A204.1 (cell line): ENCODE data around the gene FCHO1.
"Not testable (repeated sequence)": the region's sequence is repeated elsewhere in the genome, so short reads cannot be mapped to it uniquely, and the experiment has no call there.

Experiments
- FAIRE-seq: peaks from 2 replicates; lab custom pipeline; 2012; peaks lifted over from hg19 to GRCh38; lab: Jason Lieb, UNC

Gene FCHO1

DNA sequence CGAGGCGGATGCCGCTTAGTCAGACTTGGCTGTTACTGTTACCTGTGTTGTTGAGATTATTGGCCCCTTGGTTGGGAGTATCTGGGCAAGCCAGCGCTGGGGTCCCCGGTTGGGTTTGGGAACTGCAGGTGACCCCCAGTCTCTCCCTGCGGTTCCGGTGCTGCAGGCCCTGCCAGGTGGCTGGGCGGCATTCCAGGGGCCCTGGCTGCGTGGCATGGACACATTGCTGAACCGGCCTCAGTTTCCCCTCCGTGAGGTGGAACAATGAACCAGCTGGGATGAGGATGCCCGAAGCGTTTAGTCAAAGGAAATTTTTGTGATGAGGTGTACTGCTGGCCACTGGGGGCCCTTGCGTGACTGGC is 44.2 kb downstream of the FCHO1 start:
- FAIRE-seq, result no peak

DNA sequence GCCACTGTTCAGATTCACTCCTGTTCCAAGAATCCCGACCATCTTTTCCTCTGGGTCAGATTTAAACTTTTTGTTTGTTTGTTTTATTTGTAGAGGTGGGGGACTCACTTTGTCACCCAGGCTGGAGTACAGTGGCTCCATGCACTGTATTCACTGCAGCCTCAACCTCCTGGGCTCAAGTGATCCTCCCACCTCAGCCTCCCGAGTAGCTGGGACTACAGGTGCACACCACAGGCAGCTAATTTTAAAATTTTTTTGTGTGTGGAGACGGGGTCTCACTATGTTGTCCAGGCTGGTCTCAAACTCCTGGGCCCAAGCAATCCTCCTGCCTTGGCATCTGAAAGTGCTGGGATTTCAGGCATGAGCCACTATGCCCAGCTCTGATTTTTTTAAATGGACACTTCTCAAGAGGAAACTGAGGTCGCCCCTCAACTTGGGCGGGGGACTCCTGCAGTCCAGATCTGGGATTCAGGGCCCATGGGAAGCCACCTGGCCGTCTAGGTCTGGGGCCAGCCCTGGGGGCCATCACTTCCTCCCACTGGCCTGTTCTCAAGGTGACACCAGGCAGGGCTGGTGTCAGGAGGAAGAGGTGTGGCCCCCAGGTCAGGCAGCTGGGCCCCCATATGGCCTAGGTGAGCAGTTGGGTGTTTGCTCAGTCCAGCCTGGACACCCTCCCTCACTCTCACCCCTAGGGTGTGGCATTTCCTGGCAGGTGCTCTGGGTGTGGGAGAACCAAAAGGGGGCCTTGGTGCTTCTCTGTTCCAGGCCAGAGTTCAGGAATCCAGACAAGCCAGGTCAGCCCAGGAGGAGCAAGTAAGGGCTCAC is 44.9 kb downstream of the FCHO1 start:
- FAIRE-seq, result no peak

DNA sequence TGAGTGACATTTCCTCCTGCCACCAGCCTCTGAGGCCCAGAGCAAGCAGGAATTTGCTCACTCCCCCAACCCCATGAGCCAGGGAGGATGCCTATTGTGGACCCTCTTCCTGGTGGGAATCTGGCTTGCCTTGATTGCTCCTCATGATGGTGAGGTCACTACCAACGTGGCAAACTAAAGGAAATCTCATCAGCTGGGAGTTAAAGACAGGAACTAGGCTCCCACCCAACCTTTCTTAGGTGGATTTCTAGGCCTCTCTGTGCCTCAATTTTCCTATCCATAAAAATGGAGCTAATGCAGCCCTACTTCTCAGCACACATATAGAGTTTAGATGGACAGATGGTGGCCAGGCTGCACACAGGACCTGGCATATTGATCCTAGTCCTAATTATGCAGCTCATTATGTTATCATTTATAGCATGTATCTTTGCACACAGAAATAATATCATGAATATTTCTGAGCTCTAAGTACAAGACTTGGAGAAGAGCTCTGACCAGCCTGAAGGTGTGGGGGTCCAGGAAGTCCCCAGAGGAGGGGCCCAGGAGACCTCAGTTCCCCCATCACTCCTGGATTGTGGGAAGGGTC is 45.7 kb downstream of the FCHO1 start:
- no peak for FAIRE-seq

DNA sequence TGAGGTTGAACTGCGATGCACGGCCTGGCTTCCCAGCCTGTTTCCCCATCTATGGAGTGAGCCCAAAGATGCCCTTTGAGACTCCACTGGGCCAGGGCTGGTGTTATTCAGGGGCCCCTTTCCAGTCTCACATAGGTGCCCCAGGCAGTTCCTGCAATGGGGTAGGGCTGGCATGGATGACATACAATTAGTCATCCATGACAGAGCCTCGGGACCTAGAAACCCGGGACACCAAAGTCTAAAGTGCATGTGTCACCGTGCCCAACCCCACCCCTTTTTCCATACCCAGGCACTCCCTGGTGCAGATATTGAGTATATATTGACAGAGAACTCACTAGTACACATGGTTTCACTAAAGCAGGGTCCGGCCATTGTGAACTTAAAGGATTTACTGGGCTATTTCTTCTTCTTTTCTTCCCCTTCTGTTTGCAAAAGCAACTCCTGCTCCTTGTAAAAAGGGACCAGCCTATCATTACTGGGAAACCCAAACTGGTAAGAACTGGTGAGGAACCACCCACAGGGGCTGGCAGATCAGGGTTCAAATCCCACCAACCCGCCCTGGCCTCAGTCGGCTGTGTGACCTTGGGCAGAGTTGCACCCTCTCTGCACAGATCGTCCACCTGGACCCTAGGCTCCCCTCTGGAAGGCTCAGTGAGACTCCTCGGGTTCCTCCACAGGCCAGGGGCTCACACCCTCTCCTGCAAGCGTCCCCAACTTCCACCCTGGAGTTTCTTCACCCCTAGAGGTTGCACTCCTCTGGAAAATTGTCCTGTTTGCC is 46.3 kb downstream of the FCHO1 start:
- FAIRE-seq, result no peak

DNA sequence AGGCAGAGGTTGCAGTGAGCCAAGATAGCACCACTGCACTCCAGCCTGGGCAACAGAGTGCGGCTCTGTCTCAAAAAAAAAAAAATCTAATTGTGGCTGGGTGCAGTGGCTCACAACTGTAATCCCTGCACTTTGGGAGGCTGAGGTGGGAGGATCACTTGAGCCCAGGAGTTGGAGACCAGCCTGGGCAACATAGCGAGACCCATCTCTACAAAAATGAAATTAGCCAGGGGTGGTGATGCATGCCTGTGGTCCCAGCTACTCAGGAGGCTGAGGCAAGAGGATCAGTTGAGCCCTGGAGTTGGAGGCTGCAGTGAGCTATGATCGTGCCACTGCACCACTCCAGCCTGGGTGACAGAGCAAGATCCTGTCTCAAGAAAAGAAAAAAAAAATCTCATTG is 47.3 kb downstream of the FCHO1 start:
- not testable (repeated sequence) for FAIRE-seq

DNA sequence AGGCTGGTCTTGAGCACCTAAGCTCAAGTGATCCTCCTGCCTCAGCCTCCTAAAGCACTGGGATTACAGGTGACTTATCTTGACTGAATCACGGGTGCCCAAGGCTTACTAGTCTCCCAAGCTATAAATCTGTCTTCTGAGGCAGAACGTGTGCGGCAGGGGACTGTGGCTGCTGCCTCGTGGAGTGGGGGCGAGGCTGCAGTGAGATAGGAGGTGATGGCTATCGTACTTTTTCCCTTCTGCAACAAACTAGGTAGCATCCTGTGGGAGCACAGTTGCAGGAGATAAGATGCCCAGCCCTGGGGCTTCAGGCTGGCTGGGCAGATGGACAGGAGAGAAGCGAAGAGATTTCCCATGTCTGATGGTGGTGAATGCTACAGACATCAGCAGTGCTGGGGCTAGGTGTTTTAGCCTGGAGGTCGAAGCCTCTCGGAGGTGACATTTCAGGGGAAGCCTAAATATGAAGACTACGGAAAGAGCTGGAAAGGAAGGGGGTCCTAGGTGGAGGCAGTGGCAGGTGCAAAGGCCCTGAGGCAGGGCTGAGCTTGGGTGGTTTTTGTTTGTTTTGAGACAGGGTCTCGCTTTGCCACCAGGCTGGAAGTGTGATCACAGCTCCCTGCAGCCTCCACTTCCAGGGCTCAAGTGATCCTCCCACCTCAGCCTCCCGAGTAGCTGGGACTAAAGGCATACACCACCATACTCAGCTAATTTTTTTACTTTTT is 51.0 kb downstream of the FCHO1 start:
- no peak for FAIRE-seq

DNA sequence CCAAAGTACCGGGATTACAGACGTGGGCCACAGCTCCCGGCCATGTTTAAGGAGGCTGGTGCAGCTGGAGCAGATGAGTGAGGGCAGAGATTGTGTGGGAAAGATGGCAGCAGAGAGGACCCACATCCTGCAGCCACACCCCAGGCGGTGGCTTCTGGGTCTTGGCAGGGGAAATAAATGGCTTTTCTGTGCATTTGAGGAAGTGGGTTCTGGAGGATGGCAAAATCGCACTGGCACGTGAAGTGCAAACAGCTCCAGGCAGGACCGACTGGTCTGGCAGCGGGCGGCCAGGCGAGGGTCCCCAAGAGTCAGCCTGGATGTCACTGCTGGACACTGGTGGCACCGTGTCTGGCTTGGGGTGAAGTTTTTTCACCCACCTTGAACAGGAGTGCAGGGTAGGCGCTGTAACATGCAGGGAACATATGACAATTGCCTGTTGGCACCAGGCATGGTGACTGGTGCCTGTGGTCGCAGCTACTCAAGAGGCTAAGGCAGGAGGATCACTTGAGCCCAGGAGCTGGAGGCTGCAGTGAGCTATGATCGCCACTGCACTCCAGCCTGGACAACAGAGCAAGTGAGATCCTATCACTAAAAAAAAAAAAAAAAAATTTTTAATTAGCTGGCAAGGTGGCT is 52.1 kb downstream of the FCHO1 start:
- FAIRE-seq, result no peak

DNA sequence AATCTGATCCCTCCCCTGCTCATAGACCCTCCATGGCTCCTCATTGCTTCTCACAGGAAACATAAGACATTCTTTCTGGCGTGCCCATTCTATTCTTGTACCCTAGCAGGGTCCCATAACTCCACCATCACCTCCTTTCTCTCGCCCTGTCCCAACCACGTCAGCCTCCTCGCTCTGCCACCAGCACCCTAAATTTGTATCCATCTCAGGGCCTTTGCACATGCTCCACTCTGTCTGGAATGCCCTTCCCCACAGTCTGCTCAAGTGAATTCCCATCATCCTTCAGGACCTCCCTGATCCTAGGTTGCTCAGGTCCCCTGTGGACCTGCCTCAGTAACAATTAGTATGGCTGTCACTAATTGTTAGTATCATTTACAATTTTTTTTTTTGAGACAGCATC is 54.1 kb downstream of the FCHO1 start:
- FAIRE-seq, result no peak

DNA sequence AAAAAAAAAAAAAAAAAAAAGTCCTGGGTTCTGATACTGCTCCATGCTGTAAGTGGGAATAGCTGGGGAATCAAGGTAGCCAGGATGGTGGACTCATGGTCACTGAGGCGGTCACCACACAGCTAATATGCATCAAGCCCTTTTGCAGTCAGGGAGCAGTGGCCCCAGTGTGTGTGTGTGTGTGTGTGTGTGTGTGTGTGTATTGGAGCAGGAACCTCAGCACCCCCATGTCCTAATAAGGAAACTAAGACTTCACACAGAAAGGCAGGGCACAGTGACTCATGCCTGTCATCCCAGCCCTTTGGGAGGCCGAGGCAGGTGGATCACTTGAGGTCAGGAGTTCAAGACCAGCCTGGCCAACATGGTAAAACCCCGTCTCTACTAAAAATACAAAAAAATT is 55.7 kb downstream of the FCHO1 start:
- no peak for FAIRE-seq

DNA sequence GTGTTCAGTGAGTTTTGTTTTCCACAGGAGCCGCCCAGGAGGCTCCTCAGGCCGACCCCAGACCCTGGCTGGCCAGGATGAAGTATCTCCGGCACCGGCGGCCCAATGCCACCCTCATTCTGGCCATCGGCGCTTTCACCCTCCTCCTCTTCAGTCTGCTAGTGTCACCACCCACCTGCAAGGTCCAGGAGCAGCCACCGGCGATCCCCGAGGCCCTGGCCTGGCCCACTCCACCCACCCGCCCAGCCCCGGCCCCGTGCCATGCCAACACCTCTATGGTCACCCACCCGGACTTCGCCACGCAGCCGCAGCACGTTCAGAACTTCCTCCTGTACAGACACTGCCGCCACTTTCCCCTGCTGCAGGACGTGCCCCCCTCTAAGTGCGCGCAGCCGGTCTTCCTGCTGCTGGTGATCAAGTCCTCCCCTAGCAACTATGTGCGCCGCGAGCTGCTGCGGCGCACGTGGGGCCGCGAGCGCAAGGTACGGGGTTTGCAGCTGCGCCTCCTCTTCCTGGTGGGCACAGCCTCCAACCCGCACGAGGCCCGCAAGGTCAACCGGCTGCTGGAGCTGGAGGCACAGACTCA is 56.5 kb downstream of the FCHO1 start:
- no peak for FAIRE-seq

DNA sequence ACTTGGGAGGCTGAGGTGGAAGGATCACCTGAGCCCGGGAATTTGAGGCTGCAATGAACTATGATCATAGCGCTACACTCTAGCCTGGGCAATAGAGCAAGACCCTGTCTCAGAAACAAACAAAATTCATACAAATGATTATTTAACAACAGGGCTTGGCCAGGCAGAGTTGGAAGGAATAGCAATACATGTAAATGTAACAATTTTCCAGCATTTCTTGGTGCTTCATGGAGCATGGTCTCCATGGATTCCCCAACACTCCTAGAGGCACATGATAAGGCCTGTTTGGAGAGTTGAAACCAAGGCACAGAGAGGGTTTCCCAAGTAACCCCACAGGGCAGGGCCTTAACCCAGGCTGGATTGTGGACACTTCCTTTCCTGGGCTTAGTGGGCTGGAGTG is 59.8 kb downstream of the FCHO1 start:
- no peak for FAIRE-seq

DNA sequence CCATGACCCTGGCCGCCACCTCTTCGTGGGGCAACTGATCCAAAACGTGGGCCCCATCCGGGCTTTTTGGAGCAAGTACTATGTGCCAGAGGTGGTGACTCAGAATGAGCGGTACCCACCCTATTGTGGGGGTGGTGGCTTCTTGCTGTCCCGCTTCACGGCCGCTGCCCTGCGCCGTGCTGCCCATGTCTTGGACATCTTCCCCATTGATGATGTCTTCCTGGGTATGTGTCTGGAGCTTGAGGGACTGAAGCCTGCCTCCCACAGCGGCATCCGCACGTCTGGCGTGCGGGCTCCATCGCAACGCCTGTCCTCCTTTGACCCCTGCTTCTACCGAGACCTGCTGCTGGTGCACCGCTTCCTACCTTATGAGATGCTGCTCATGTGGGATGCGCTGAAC is 60.4 kb downstream of the FCHO1 start:
- FAIRE-seq, result no peak

DNA sequence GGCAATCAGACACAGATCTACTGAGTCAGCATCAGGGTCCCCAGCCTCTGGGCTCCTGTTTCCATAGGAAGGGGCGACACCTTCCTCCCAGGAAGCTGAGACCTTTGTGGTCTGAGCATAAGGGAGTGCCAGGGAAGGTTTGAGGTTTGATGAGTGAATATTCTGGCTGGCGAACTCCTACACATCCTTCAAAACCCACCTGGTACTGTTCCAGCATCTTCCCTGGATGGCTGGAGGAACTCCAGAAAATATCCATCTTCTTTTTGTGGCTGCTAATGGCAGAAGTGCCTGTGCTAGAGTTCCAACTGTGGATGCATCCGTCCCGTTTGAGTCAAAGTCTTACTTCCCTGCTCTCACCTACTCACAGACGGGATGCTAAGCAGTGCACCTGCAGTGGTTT is 60.8 kb downstream of the FCHO1 start:
- no peak for FAIRE-seq

DNA sequence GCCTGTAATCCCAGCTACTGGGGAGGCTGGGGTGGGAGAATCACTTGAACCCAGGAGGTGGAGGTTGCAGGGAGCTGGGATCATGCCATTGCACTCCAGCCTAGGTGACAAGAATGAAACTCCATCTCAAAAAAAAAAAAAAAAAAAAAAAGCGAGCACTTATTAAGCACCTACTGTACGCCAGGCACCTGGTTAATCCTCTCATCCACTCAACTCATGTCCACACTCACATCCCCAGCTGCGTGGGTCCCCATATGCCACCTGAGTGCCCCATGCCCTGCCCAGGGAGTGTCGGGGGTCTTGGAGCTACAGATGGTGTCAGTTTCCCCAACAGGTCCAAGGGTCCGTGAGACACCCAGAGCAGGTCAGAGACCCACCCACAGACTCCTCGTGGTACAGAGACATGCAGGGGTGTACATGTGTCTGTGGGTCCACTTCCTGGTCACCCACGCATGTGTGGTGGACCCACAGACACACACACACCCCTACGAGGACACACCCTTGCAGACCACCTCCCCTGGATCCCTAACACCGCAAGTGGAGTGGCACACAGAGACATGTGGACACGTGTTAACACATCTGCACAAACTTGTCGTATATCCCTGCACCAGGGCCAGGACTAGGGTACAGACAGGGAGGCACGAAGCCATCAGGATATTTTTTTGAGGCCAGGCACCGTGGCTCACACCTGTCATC is 66.5 kb downstream of the FCHO1 start:
- no peak for FAIRE-seq

DNA sequence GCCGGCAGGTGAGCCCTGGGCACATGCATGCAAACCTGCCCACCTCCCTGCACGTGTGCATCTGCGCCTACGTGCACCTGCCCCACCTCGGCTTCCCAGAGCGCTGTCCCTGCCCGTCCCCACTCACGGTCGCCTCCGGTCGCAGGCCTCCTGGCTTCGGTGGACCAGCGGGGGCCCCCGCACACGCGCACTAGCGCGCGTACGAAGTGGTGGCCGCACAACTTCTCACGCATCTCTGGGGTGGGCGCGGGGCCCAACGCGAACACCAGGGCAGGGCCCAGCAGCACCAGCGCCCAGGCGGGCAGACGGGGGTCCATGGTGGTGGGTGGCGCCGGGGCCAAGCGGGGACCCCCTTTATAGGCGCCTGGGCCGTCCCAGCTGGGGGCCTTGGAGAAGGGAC is 69.9 kb downstream of the FCHO1 start, which contains the start of gene INSL3:
Gene INSL3 (minus strand): TSS at position 330 of the 400 bp plus-strand sequence. CDS start 13 bp downstream, at position 317.
- FAIRE-seq, result no peak

DNA sequence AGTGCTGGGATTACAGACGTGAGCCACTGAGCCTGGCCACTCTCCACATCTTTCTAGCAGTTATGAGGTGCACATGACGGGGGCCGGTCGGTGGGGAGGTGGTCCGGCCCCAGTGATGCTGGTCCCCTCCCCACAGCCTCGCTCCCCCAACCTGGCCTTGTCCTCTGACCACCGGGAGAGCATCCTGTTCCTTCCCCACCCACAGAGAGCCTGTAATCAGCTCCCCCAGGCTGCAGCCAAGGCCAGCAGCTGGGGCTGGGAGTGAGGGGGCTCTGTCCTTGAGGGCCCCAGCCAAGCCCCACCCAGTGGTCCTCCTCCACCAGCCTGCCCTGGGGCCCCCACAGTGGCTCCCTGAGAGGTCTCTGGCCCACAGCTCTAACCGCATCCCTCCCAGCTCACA is 73.1 kb downstream of the FCHO1 start:
- no peak for FAIRE-seq

DNA sequence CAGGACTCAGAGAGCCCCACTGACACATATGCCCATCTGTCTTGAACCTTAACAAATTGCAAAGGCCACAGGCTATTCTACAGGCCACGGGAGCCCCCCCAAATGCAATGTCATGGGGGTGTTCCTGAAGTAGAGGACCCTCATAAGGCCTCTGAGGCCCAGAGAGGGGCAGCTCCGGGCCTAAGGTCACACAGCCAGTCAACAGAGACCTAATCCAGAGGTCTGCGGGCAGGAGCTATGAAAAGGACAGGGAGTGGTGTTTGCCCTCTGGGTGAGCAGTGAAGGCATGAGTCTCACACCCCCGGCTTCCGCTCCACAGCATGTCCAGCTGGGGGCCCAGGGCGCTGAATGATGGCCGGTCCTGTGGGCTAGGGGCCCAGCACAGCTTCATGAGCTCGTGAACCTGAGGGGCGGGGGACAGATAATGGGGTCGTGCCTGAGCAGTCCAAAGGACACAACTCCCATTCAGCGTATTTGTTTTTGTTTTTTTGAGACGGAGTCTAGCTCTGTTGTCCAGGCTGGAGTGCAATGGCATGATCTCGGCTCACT is 75.3 kb downstream of the FCHO1 start:
- no peak for FAIRE-seq

DNA sequence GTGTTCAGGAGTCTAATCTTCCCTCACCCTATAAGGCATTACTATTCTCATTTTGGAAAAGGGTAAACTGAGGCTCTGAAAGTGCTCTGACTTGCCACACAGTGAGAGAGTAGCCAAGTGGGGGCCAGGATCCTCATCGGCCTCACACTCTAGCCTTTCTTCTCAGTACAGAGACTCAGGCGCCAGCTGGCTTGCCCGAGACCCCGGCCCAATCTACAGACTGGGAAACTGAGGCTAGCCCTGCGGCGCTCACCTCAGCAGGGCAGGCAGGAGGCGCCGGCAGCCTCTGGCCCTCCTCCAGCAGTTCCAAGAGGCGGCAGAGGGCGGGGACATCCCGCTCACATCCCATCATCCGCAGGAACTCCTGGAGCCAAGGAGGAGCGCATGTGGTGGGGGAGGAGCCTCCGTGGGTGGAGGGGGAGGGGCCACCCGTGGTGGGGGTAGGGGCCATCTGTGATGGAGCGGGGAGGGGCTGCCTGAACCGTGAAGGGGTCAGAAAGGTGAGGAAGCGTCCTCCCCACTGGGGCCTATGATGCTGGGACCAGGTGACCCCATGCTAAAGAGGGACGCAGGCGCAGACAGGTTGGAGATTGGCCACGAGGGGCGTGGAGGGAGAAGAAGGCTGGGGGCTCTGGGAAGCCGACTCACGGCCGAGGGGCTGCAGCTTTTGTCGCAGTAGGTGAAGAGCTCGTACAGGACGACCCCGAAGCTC is 78.7 kb downstream of the FCHO1 start:
- FAIRE-seq, result no peak

DNA sequence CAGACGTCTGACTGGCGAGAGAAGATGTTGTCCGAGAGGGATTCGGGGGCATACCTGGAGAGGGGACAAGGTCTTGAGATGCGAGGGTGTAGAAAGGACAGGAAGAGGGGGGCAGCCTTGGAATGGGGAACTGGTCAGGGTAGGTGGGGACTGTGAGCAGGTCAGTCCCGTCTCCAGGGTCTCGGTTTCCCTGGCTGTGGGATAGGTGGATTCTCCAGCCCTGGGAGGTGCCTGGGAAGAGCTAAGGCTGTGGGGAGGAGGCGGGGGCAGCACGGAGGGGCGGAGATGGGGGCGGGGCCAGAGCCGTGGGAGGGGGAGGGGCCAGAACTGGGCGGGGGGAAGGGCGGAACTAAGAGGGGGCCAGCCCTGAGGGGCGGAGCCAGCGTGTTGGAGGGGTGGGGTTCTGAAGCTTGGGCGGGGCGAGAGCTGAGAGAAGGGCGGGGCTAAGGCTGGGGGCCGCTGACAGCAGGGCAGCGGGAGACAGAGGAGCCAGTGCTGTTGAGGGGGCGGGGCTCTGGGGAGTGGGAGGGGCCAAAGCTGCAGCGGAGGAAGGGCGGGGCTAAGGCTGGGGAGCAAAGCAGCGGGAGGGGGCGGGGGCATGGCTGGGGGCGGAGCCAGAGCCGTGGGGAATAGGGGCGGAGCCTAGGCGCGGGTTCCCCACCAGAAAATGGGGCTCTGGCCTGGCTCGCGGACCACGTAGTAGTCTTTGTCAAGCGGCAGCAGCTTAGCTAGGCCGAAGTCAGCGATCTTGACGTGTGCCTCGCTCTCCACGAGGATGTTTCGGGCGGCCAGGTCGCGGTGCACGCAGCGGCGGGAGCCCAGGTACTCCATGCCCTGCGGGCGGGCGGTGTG is 79.5 kb downstream of the FCHO1 start:
- FAIRE-seq, result no peak
